Measurements from ENCODE around the gene ARID2.

GRCh38 chr12:45695606-45696005, 33.9 kb upstream of the ARID2 start:
- no peak for TF ChIP-seq EP300 (IDR thresholded peaks at IDR 0.05)
- no peak for TF ChIP-seq CTCF (IDR thresholded peaks at IDR 0.05)
- TF ChIP-seq POLR2AphosphoS5 (IDR thresholded peaks at IDR 0.05): no peak
